ENCODE results near the gene YBEY.

DNA sequence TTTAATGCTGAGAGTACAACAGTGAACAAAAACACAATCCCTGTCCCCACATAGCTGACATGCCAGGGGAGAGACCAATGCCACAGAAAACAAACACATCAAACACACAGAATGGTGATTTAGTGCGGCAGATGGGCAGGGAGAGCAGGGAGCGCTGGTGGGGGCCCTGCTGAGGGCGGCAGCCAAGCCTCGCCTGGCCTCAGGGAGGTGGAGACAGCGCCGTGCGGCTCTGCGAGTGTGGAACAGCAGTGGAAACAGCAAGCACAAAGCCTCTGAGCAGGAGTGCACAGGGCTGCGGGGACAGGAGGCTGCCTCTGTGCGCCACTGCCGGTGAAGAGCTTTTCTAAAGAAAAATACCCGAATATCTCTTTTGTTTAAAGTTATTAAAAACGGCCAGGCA is 17.8 kb upstream of the YBEY start:
- TF ChIP-seq, protein P1, sequence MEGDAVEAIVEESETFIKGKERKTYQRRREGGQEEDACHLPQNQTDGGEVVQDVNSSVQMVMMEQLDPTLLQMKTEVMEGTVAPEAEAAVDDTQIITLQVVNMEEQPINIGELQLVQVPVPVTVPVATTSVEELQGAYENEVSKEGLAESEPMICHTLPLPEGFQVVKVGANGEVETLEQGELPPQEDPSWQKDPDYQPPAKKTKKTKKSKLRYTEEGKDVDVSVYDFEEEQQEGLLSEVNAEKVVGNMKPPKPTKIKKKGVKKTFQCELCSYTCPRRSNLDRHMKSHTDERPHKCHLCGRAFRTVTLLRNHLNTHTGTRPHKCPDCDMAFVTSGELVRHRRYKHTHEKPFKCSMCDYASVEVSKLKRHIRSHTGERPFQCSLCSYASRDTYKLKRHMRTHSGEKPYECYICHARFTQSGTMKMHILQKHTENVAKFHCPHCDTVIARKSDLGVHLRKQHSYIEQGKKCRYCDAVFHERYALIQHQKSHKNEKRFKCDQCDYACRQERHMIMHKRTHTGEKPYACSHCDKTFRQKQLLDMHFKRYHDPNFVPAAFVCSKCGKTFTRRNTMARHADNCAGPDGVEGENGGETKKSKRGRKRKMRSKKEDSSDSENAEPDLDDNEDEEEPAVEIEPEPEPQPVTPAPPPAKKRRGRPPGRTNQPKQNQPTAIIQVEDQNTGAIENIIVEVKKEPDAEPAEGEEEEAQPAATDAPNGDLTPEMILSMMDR (IDR thresholded peaks at IDR 0.05; ENCODE audit: insufficient read depth, low read length, poor library complexity, severe bottlenecking), result no peak
- no peak for TF ChIP-seq EZH2phosphoT487 (conservative IDR thresholded peaks at IDR 0.05; ENCODE audit: low read length)
